ENCODE results near the gene UBE2N.
A peak's percentile ranks its signal among the peaks of the same experiment; 100 is the strongest.
"Not testable (repeated sequence)": the region's sequence is repeated elsewhere in the genome, so short reads cannot be mapped to it uniquely, and the experiment has no call there.

The UBE2N gene

DNA sequence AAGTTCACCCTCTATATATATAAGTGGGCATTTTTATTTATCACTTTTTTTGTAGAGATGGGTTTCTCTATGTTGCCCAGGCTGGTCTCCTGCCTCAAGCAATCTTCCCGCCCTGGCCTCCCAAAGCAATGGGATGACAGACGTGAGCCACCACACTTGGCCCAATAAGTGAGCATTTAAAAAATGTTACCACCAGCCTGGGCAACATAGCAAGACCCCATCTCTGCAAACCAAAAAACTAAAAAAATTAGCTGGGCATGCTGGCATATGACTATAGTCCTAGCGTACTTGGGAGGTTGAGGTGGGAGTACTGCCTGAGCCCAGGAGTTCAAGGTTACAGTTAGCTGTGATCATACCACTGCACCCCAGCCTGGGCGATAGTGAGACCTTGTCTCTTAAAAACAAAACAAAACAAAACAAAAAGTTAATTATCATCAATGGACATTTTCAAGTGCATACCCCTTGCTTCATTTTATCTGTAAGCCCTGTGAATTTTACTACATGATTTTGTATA, 23.7 kb downstream of the UBE2N start:
- no peak for DNase-seq (ENCODE audit: low spot score)
- TF ChIP-seq, protein P1, sequence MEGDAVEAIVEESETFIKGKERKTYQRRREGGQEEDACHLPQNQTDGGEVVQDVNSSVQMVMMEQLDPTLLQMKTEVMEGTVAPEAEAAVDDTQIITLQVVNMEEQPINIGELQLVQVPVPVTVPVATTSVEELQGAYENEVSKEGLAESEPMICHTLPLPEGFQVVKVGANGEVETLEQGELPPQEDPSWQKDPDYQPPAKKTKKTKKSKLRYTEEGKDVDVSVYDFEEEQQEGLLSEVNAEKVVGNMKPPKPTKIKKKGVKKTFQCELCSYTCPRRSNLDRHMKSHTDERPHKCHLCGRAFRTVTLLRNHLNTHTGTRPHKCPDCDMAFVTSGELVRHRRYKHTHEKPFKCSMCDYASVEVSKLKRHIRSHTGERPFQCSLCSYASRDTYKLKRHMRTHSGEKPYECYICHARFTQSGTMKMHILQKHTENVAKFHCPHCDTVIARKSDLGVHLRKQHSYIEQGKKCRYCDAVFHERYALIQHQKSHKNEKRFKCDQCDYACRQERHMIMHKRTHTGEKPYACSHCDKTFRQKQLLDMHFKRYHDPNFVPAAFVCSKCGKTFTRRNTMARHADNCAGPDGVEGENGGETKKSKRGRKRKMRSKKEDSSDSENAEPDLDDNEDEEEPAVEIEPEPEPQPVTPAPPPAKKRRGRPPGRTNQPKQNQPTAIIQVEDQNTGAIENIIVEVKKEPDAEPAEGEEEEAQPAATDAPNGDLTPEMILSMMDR (IDR thresholded peaks at IDR 0.05; ENCODE audit: extremely low read depth, missing control alignments) = no peak

GRCh38 chr12:93415723-93416464, 25.9 kb downstream of the UBE2N start:
- DNase-seq (ENCODE audit: low spot score) = peak; percentile 19
- TF ChIP-seq, protein P1 (IDR thresholded peaks at IDR 0.05; ENCODE audit: extremely low read depth, missing control alignments) = no peak

GRCh38 chr12:93413064-93413463, 28.7 kb downstream of the UBE2N start:
- TF ChIP-seq, protein P1 (IDR thresholded peaks at IDR 0.05; ENCODE audit: extremely low read depth, missing control alignments) = no peak
- no peak for DNase-seq (ENCODE audit: low spot score)

- DNase-seq (ENCODE audit: low spot score) = not testable (repeated sequence)
These were observed 29.4 kb downstream of the UBE2N start for GRCh38 chr12:93412396-93412795.

GRCh38 chr12:93411060-93411459, 30.7 kb downstream of the UBE2N start:
- not testable (repeated sequence) for DNase-seq (ENCODE audit: low spot score)

GRCh38 chr12:93409343-93410187, 32.2 kb downstream of the UBE2N start:
- DNase-seq (ENCODE audit: low spot score) = not testable (repeated sequence)

DNA sequence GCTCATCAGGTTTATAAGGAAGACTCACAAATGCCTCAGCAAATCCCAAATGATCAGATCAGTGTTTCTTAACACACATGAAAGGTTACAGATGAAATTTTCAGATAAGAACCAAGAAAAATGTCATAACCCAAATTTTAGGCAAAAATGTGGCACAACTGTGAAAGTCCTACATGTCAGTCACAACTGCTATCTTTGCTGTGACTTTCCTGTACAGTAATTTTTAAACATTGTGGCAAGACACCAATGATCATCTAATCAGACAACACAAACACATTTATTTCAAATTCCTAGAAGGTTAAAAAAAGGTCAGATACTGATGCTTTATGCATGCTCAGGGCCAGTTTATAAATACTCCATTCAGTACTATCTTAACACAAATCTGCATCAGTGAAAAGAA, 32.9 kb downstream of the UBE2N start:
- no peak for DNase-seq (ENCODE audit: low spot score)
- TF ChIP-seq, protein P1 (IDR thresholded peaks at IDR 0.05; ENCODE audit: extremely low read depth, missing control alignments) = no peak

GRCh38 chr12:93407963-93408283, 33.8 kb downstream of the UBE2N start:
- DNase-seq (ENCODE audit: low spot score) = no peak
- TF ChIP-seq, protein P1 (IDR thresholded peaks at IDR 0.05; ENCODE audit: extremely low read depth, missing control alignments) = no peak
